NCI-H526 (cell line): ENCODE measurements around the gene LCK.
"Not testable (repeated sequence)": the region's sequence is repeated elsewhere in the genome, so short reads cannot be mapped to it uniquely, and the experiment has no call there.

ENCODE experiments used
- DNase-seq, 2 experiments: peaks; one replicate each; lab custom pipeline; 2025; lab: John Stamatoyannopoulos, UW

The LCK gene

DNA sequence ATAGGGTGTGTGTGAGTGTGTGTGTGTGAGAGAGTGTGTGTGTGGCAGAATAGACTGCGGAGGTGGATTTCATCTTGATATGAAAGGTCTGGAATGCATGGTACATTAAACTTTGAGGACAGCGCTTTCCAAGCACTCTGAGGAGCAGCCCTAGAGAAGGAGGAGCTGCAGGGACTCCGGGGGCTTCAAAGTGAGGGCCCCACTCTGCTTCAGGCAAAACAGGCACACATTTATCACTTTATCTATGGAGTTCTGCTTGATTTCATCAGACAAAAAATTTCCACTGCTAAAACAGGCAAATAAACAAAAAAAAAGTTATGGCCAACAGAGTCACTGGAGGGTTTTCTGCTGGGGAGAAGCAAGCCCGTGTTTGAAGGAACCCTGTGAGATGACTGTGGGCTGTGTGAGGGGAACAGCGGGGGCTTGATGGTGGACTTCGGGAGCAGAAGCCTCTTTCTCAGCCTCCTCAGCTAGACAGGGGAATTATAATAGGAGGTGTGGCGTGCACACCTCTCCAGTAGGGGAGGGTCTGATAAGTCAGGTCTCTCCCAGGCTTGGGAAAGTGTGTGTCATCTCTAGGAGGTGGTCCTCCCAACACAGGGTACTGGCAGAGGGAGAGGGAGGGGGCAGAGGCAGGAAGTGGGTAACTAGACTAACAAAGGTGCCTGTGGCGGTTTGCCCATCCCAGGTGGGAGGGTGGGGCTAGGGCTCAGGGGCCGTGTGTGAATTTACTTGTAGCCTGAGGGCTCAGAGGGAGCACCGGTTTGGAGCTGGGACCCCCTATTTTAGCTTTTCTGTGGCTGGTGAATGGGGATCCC is 22.5 kb downstream of the LCK start:
- DNase-seq, result peak; percentile 62 to 70

DNA sequence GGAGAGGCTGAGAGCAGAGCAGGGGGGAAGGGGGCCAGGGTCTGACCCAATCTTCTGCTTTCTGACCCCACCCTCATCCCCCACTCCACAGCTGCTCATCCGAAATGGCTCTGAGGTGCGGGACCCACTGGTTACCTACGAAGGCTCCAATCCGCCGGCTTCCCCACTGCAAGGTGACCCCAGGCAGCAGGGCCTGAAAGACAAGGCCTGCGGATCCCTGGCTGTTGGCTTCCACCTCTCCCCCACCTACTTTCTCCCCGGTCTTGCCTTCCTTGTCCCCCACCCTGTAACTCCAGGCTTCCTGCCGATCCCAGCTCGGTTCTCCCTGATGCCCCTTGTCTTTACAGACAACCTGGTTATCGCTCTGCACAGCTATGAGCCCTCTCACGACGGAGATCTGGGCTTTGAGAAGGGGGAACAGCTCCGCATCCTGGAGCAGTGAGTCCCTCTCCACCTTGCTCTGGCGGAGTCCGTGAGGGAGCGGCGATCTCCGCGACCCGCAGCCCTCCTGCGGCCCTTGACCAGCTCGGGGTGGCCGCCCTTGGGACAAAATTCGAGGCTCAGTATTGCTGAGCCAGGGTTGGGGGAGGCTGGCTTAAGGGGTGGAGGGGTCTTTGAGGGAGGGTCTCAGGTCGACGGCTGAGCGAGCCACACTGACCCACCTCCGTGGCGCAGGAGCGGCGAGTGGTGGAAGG is 23.7 kb downstream of the LCK start:
- no peak for DNase-seq

DNA sequence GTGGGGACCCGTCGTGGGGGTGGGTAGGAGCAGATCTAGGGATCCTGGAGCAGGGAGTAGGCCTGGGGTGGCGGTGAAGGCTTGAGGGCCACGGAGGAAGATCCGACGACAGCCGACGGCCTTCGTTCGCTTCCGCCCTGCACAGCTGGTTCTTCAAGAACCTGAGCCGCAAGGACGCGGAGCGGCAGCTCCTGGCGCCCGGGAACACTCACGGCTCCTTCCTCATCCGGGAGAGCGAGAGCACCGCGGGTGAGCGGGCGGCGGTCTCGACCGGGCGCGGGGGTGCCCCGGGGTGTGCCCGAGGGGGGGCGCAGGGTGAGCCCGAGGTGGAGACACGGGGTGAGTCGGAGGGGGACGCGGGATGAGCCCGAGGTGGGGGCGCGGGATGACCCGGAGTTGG is 24.4 kb downstream of the LCK start:
- DNase-seq, result no peak

DNA sequence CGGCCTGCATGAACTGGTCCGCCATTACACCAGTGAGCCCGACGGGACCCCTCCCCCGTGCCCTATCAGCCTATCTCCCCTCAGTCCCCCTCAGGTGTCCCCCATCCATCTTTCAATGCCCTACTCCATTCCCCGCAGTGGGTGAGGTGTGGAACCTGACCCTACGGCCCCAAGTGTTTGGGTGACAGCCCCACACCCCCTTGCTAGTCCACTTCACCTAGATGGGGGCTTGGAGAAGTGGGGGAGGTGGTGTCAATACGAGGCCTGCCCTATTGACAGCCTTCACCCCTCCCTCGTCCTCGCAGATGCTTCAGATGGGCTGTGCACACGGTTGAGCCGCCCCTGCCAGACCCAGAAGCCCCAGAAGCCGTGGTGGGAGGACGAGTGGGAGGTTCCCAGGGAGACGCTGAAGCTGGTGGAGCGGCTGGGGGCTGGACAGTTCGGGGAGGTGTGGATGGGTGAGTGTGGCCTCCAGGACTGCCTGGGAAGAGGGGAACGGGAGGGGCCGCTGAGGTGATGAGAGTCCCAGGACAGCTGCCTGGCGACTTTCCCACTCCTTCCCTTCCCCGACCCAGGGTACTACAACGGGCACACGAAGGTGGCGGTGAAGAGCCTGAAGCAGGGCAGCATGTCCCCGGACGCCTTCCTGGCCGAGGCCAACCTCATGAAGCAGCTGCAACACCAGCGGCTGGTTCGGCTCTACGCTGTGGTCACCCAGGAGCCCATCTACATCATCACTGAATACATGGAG is 25.1 kb downstream of the LCK start:
- DNase-seq, result no peak

DNA sequence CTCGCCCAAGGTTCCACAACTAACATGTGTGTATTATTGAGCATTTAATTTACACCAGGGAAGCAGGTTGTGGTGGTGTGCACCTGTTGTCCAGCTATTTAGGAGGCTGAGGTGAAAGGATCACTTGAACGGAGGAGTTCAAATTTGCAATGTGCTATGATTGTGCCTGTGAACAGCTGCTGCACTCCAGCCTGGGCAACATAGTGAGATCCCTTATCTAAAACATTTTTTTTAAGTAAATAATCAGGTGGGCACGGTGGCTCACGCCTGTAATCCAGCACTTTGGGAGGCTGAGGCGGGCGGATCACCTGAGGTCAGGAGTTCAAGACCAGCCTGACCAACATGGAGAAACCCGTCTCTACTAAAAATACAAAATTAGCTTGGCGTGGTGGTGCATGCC is 33.7 kb downstream of the LCK start:
- DNase-seq, result not testable (repeated sequence)

DNA sequence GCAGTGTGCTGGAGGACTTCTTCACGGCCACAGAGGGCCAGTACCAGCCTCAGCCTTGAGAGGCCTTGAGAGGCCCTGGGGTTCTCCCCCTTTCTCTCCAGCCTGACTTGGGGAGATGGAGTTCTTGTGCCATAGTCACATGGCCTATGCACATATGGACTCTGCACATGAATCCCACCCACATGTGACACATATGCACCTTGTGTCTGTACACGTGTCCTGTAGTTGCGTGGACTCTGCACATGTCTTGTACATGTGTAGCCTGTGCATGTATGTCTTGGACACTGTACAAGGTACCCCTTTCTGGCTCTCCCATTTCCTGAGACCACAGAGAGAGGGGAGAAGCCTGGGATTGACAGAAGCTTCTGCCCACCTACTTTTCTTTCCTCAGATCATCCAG is 34.6 kb downstream of the LCK start:
- no peak for DNase-seq

DNA sequence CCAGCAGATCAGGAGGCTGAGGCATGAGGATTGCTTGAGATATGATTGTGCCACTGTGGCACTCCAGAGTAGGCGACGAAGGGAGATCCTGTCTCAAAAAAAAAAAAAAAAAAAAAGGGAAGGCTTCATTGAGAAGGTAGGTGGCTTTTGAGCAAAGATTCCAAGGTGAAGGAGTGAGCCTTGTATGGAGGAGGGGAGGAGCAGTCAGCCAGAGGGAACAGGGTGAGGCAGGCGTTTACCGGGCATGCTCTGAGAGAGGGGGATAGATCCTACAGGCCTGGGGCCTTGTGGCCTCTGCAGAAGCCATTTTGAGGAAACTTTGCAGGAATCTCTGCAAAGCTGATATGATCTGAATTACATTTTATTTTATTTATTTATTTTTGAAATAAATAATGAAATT is 35.7 kb downstream of the LCK start:
- no peak for DNase-seq

DNA sequence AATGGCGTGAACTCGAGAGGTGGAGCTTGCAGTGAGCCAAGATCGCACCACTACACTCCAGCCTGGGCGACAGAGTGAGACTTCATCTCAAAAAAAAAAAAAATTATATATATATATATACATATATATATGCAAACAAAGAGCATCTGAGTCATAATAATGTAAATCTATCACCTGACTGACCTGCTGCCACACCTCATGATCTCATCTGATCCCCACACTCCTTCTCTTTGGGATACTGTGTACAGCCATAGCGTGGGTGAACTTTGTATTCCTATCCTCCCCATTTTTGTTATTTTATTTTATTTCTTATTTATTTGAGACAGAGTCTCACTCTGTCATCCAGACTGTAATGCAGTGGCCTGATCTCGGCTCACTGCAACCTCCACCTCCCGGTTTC is 38.2 kb downstream of the LCK start:
- DNase-seq, result no peak

DNA sequence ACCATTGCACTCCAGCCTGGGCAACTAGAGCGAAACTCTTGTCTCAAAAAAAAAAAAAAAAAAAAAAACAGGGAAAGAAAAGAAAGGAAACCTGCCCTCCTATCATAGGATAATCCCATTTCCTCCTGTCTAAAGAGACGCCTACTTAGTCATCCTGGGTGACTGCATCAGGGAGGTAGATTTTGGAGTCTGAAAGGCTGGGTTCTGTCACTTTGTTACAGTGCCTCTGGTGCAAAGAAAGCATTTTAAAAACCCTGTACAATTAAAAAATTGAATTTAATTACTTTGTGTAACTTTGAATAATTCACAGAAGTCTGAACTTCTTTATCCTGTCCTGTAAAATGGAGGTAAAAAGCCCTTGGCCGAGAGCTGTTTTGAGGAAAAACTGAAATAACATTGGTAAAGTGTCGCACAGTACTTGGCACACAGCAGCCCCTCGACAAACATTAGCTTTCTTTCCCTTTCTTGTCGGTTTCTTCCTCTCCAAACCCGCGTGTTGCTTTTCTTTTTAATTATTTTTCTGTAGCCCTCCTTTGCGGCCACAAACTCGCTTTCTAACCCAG is 40.2 kb downstream of the LCK start:
- no peak for DNase-seq

DNA sequence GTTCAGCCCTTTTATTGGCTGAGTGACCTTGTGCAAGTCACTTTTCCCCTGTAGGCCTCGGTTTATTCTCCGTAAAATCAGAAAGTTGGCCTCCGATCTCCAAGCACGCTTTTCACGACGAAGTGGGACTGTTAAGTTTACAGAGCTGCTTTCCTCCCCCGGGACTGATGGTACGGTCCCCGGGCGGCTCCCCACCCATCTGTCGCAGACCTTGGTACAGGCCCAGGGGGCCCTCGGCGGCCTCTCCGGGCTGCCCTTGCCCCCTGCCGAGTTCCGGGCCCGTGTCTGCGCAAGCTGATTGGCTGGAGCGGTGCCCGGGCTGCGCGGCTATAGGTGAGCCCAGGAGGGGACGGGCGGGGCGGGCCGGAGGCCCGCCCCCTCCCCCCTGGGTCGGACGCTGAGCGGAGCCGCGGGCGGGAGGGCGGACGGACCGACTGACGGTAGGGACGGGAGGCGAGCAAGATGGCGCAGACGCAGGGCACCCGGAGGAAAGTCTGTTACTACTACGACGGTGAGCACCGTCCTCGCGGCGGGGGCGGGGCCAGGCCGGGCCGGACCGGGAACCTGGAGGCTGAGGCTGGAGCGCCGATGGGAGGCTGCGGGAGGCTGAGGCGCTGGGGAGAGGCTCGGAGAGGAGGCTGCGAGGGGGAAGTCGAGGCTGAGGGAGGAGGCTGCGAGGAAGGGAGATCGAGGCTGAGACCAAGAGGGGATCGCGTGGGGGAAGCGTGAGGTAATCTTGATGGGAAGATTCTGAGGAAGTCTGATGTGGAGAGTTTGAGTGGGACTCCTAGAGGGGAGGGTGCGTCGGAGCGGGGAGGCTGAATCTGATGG is 40.9 kb downstream of the LCK start, which contains the start of gene HDAC1:
TSS of gene HDAC1 (plus strand) at position 376 of the 831 bp plus-strand sequence. CDS start at position 463, 87 bp downstream.
- DNase-seq, result peak; percentile 91 to 98

DNA sequence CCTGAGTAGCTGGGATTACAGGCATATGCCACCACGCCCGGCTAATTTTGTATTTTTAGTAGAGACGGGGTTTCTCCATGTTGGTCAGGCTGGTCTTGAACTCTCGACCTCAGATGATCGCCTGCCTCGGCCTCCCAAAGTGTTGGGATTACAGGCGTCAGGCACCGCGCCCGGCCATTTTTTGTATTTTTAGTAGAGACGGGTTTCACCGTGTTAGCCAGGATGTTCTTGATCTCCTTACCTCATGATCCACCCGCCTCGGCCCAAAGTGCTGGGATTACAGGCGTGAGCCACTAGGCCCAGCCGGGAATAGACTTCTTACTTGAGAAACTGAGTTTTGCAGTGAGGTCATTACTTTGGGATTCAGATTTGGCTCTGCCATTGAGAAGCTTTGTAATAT is 47.1 kb downstream of the LCK start:
- DNase-seq, result not testable (repeated sequence)

DNA sequence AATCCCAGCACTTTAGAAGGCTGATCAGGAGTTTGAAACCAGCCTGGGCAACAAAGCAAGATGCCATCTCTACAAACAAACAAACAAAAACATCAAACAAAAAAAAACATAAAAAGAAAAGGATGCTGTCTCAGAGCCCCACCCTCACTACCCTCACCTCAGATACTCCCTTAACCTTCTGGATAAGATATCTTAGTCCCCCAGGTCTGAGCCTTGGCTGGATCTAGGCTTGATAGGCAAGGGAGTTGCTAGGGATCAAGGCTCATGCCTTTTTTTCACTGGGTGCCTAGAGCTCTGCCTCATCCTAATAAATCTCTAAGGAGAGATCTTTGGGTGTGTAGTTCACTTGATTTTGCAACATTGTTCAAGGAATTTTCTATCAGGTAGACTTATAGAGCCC is 48.3 kb downstream of the LCK start:
- no peak for DNase-seq

DNA sequence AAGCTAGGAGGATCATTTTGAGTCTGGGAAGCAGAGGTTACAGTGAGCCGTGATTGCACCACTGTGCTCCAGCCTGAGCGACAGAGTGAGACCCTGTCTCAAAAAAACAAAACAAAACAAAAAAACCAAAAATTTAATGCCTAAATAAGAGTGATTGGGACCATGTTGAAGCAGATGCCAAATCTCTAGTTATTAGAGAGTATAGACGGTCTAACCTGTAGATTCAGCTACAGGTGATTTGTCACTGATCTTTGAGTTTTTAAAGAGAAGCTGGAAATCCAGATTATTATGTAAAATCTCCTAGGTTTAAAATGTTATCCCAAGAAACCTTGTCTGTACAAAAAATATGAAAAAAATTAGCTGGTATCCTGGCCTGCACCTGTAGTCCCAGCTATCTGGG is 52.3 kb downstream of the LCK start:
- no peak for DNase-seq

DNA sequence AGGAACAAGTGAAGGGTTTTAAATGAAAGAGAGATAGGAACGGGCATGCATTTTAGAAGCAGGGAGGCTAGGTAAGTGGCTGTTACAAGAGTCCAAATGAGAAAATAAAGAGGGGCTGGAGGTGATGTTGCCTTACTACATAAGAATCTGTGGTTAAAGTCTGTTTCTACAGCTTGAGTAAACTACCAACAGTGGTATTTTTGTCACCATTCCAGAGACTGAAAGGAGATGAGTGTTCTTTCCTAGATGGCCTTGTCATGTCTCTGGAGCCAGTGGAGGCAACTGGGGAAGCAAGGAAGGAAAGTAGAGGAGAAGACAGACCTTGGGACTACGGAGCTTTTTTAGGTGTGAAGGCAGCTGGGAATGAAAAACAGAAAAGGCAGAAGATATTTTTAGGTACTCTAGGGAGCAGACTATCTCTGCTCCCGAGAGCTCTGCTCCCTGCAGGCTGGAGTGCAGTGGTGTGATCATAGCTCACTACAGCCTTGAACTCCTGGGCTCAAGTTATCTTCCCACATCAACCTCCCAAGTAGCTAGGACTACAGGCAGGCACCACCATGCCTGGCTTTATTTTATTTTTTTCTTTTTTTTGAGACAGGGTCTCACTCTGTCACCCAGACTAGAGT is 53.0 kb downstream of the LCK start:
- DNase-seq, result no peak

DNA sequence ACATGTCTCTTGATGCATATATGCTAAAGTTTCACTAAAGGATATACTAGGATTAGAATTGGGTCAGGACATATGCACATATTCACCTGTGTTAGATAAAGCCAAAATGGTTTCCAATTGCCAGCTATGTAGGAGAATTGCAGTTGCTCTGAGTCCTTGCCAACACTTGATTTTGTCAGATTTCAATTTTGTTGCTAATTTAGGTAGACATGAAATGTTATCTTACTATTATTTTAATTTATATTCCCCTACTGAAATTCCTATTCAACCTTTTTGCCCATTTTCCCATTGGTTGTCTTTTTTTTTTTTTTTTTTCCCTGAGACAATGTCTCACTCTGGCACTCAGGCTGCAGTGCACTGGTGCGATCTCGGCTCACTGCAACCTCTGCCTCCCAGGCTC is 54.2 kb downstream of the LCK start:
- DNase-seq, result no peak

DNA sequence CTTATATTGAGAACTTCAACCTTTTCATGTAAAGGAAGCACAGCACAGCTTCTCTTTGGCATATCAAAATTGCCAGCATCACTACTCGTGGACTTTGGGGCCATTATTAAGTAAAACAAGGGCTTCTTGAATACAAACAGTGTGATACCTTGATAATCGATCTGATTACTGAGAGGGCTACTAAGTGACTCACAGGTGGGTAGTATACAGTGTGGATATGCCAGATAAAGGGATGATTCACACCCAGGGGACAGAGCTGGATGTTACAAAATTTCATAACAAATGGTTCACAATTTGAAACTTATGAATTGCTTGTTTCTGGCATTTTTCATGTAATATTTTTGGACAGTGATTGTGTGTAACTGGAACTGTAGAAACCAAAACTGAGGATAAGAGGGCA is 56.3 kb downstream of the LCK start:
- no peak for DNase-seq

DNA sequence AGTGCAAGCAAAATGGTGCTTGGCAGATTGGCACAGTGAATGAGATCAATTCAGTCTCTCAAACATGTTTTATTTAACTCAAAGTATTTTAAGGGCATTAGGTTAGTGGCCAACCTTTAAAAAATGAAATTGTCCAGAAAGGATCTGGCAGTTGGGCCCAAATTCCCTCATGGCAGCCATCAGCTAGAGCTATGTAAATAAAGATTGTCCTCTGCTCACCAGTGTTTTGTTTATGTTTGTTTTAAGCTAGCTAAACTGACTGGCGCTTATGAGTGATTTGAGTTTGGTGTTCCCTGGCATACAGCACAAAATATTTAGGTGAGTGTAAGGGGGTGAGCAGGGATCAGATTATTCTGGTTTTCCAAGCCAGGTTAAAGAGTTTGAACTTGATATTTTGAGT is 58.9 kb downstream of the LCK start:
- peak in 1 of 2 experiments; percentile 10 for DNase-seq

DNA sequence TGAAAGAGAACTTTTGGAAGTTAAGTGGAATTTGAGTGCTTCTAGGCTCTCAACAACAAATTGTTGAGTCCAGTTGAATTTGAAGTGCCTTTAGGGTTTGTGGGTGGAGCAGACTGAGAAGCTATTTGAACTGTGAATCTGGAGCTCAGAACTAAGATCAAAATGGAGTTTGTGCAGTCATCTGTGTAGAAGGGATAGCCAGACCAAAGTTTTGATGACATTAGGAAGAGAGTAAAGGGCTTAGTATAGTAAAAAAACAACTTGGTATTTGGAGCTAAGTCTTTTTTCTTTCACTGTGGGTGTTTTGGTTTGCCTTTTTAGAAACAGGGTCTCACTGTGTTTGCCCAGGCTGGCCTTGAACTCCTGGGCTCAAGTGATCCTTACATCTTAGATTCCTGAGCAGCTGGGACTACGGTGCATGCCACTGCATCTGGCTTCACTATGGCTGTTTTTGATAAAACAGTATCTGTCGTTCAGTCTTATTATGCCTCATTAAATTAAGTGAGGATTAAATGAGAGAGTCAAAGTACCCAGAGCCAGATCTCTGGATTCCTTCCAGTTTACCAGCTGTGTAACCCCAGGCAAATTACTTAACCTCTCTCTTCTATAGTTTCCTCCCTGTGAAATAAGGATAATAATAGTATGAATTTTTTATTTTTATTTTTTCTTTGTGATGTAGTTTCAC is 60.8 kb downstream of the LCK start:
- DNase-seq, result no peak

DNA sequence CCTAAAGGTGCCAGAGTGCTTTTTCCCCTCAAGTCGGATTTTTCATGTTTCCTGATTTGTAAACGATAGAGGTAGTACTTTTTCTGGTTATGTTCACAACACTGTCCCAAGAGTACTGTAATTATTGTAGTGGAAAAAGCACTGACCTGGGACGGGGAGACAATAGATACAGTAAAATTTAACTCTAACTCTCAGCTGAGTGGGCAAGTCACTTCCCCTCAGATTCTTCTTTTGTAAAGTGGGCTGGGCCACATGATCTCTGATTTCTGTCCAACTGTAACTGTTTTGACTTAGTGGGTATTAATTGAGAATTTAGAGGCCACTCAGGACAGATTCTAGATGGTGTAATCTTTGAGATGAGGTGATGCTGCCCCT is 65.8 kb downstream of the LCK start:
- DNase-seq, result no peak

DNA sequence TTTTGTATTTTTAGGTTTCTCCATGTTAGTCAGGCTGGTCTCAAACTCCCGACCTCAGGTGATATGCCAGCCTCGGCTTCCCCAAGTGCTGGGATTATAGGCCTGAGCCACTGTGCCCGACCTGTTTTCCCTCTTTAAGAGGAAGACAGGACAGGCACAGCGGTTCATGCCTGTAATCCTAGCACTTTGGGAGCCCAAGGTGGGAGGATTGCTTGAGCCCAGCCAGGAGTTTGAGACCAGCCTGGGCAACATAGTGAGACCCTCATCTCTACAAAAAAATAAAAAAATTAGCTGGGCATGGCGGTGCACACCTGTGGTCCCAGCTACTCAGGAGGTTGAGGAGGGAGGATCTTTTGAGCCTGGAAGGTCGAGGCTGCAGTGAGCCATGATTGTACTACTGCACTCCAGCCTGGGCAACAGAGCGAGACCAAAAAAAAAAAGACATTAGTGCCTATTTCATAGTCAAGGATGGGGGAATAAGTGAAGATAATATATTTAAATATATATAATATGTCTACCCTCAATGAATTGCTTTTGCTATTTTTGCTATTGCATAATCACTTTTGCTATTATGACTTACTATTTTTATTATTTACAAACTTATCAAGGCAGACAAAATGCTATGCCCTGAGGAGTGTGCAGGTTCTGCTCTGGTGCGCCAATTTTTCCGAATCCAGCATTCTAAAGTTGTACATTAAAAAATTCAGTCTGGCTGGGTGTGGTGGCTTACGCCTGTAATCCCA is 67.2 kb downstream of the LCK start:
- DNase-seq, result no peak
